GM21717 (cell line): ENCODE measurements around the gene REEP5.
A peak's percentile ranks its signal among the peaks of the same experiment; 100 is the strongest.

Experiments used
- ATAC-seq: cut with Tn5 transposase; IDR thresholded peaks from one replicate; pipeline ENCODE4 v1.9.1; 2021; ENCODE audit warnings: mild to moderate bottlenecking, moderate library complexity; ENCODE audit not compliant: unreplicated experiment

The REEP5 gene

GRCh38 chr5:112848116-112848811, 73.8 kb downstream of the REEP5 start:
- peak; percentile 100 for ATAC-seq

GRCh38 chr5:112847306-112847705, 74.7 kb downstream of the REEP5 start:
- ATAC-seq, result no peak

- ATAC-seq, result no peak
Measured at GRCh38 chr5:112846556-112846955, 75.5 kb downstream of the REEP5 start.

GRCh38 chr5:112844489-112844888, 77.5 kb downstream of the REEP5 start:
- no peak for ATAC-seq

- no peak for ATAC-seq
Measured at GRCh38 chr5:112833971-112834370, 88.1 kb downstream of the REEP5 start.

- ATAC-seq, result no peak
Measured at GRCh38 chr5:112830378-112830777, 91.6 kb downstream of the REEP5 start.
